Esophagus squamous epithelium (tissue), 5 donors: ENCODE measurements around the gene OPA3. TPM values are rescaled to one million over a fixed set of nuclear protein-coding genes. Genes with fewer than 3 reads are reported as not detected.

Experiments used
- DNase-seq: peaks from one replicate; lab custom pipeline; 2025; lab: John Stamatoyannopoulos, UW
- H3K27ac ChIP-seq, 4 donors: fragments of 200-600 bp; sonication (generic); one replicate each; pipeline ENCODE4 v1.5.1; 2016 to 2019; ENCODE audit warnings: mild to moderate bottlenecking in 1 of 4
- H3K27me3 ChIP-seq, 4 donors: fragments of 200-600 bp; sonication (generic); 1 replicate in 3 of 4; 2 replicates in 1 of 4; pipeline versions ENCODE4 v1.5.1 to v1.6.0; 2017 to 2021; ENCODE audit warnings: antibody characterized with exemption in 1 of 4
- H3K36me3 ChIP-seq, 3 donors: fragments of 200-600 bp; sonication (generic); one replicate each; pipeline ENCODE4 v1.5.1; 2016 to 2019
- H3K4me1 ChIP-seq, 3 donors: fragments of 200-600 bp; sonication (generic); one replicate each; pipeline ENCODE4 v1.5.1; 2017 to 2019
- H3K4me3 ChIP-seq, 4 donors: fragments of 200-600 bp; sonication (generic); 1 replicate in 3 of 4; 2 replicates in 1 of 4; pipeline ENCODE4 v1.5.1; 2016 to 2019; ENCODE audit warnings: mild to moderate bottlenecking in 2 of 4, moderate library complexity in 1 of 4
- H3K9me3 ChIP-seq, 3 donors: fragments of 200-600 bp; sonication (generic); one replicate each; pipeline ENCODE4 v1.5.1; 2016 to 2019
- CTCF ChIP-seq, 6 experiments: fragments of 450-650 bp in 4 of 6; fragments of 200-600 bp in 2 of 6; sonication (generic) in 2 of 6; IDR thresholded peaks; one replicate each; pipeline ENCODE4 v1.5.1; 2016 to 2019; ENCODE audit warnings: antibody characterized with exemption in 6 of 6, mild to moderate bottlenecking in 4 of 6, moderate library complexity in 4 of 6
- POLR2A ChIP-seq, 4 donors: fragments of 450-650 bp; IDR thresholded peaks; one replicate each; pipeline ENCODE4 v1.6.1; 2017; ENCODE audit warnings: antibody characterized with exemption in 4 of 4, mild to moderate bottlenecking in 4 of 4, moderate library complexity in 3 of 4
- WGBS, 2 donors: methylation state at CpG; one replicate each; pipeline ENCODE4 v1.1.5; 2018; 5-methylcytosine and 5-hydroxymethylcytosine counted together
- intact Hi-C: fragments of 100-400 bp; cut with DNase I; formaldehyde crosslinking; loops from one replicate; pipeline ENCODE4 v1.15.0; 2022
- total RNA-seq, 4 donors: library from RNA; depleted of rRNA; stranded (reverse); fragments of >200 nt; gene quantifications; one replicate each; pipeline ENCODE4 v1.1.0, GENCODE V29; 2016
- donor health status: DM: yes; HTN: yes; CAD: no.

The OPA3 gene
- total RNA-seq, 4 donors from 2014 or later, result 4.7 to 12.4 (median 10.1) TPM

- Histone ChIP-seq H3K4me1 (peaks cover 40 to 55% (median 42%) of the 10 kb centered on the region in 3 donors), H3K27ac (no peak overlapping the region), H3K36me3 (no peaks in the 10 kb centered on the region), H3K27me3 (peaks cover 0 to 28% (median 0%) of the 10 kb centered on the region in 4 donors), H3K4me3 (peak overlapping the region in 1 of 4 donors; percentile 53), H3K9me3 (no peaks in the 10 kb centered on the region)
- TF ChIP-seq CTCF (IDR thresholded peaks at IDR 0.05) (no peak), POLR2A (IDR thresholded peaks at IDR 0.05) (no peak)
- intact Hi-C loops, result no loop called here
- WGBS, 2 donors, result 27 to 36% methylated on average over 11 to 14 of the region's 16 CpGs
- no peak for DNase-seq
These were observed 86.8 kb downstream of the OPA3 start for GRCh38 chr19:45497791-45498190.

GRCh38 chr19:45496349-45496953 is 88.2 kb downstream of the OPA3 start:
- TF ChIP-seq POLR2A (IDR thresholded peaks at IDR 0.05), result no peak
- TF ChIP-seq CTCF (IDR thresholded peaks at IDR 0.05), result no peak
- no peak for DNase-seq
- Histone ChIP-seq H3K4me3 (peak overlapping the region; percentile 41 to 79 (median 69)), H3K36me3 (no peaks in the 10 kb centered on the region), H3K27me3 (peaks cover 0 to 28% (median 0%) of the 10 kb centered on the region in 4 donors), H3K4me1 (peaks cover 44 to 63% (median 47%) of the 10 kb centered on the region in 3 donors), H3K9me3 (no peaks in the 10 kb centered on the region), H3K27ac (peak overlapping the region; percentile 29 to 77 (median 64))
- intact Hi-C loops, result no loop called here
- WGBS, 2 donors, result 0 to 8% methylated on average over 2 of the region's 54 CpGs

- Histone ChIP-seq H3K4me3 (no peak overlapping the region), H3K9me3 (no peaks in the 10 kb centered on the region), H3K4me1 (peaks cover 44 to 63% (median 47%) of the 10 kb centered on the region in 3 donors), H3K27me3 (peaks cover 0 to 28% (median 0%) of the 10 kb centered on the region in 4 donors), H3K36me3 (no peaks in the 10 kb centered on the region), H3K27ac (no peak overlapping the region)
- intact Hi-C loops, result no loop called here
- TF ChIP-seq POLR2A (IDR thresholded peaks at IDR 0.05) (no peak), CTCF (IDR thresholded peaks at IDR 0.05) (no peak)
- WGBS, 2 donors, result 77 to 79% methylated on average over 4 to 5 of the region's 5 CpGs
- DNase-seq, result no peak
These were observed 89.4 kb downstream of the OPA3 start for GRCh38 chr19:45495178-45495577.

- H3K27me3 ChIP-seq, result peaks cover 0 to 23% (median 0%) of the 10 kb centered on the region in 4 donors
- no peak overlapping the region for H3K4me3 ChIP-seq
- intact Hi-C loops, result no loop called here
- TF ChIP-seq POLR2A (IDR thresholded peaks at IDR 0.05), result no peak
- no peak for TF ChIP-seq CTCF (IDR thresholded peaks at IDR 0.05)
- WGBS, 2 donors, result 90 to 91% methylated on average over 14 to 23 of the region's 39 CpGs
- no peak for DNase-seq
- H3K4me1 ChIP-seq, result peaks cover 43 to 57% (median 47%) of the 10 kb centered on the region in 3 donors
- H3K9me3 ChIP-seq, result no peaks in the 10 kb centered on the region
- H3K36me3 ChIP-seq, result no peaks in the 10 kb centered on the region
- no peak overlapping the region for H3K27ac ChIP-seq
These were observed 90.2 kb downstream of the OPA3 start for GRCh38 chr19:45494261-45494916.
